Activated naive CD4-positive, alpha-beta T cell (primary cell): ENCODE data around the gene MACROD1.

Source experiments
- DNase-seq, 4 experiments: peaks; one replicate each; lab custom pipeline; 2025; lab: John Stamatoyannopoulos, UW

The MACROD1 gene

GRCh38 chr11:64036087-64037026 is 129.6 kb downstream of the MACROD1 start:
- no peak for DNase-seq

GRCh38 chr11:64035576-64035975 is 130.3 kb downstream of the MACROD1 start, which contains the start of gene FLRT1:
TSS of gene FLRT1 (plus strand) at chr11:64035931. CDS start at chr11:64116268, 80,337 bp downstream.
- no peak for DNase-seq

- no peak for DNase-seq
These were observed 130.8 kb downstream of the MACROD1 start for GRCh38 chr11:64035081-64035524.

- no peak for DNase-seq
These were observed 131.5 kb downstream of the MACROD1 start for GRCh38 chr11:64034411-64034811.

GRCh38 chr11:64032050-64032449 is 133.9 kb downstream of the MACROD1 start:
- DNase-seq = no peak

GRCh38 chr11:64031001-64031400 is 134.9 kb downstream of the MACROD1 start:
- DNase-seq = no peak

GRCh38 chr11:64029773-64030172 is 136.1 kb downstream of the MACROD1 start:
- DNase-seq = no peak

- DNase-seq = no peak
These were observed 137.4 kb downstream of the MACROD1 start for GRCh38 chr11:64028398-64029115.

GRCh38 chr11:64027651-64028397 is 138.1 kb downstream of the MACROD1 start:
- no peak for DNase-seq

- no peak for DNase-seq
These were observed 139.2 kb downstream of the MACROD1 start for GRCh38 chr11:64026575-64027205.

- DNase-seq = no peak
These were observed 140.7 kb downstream of the MACROD1 start for GRCh38 chr11:64025205-64025604.

GRCh38 chr11:64023712-64024710 is 141.9 kb downstream of the MACROD1 start:
- no peak for DNase-seq

GRCh38 chr11:64022125-64022784 is 143.7 kb downstream of the MACROD1 start:
- DNase-seq = no peak

GRCh38 chr11:64021757-64022093 is 144.2 kb downstream of the MACROD1 start:
- no peak for DNase-seq

GRCh38 chr11:64020976-64021756 is 144.7 kb downstream of the MACROD1 start:
- no peak for DNase-seq

GRCh38 chr11:64019106-64020037 is 146.5 kb downstream of the MACROD1 start:
- DNase-seq = no peak

GRCh38 chr11:64018310-64018709 is 147.6 kb downstream of the MACROD1 start:
- no peak for DNase-seq

- no peak for DNase-seq
These were observed 148.0 kb downstream of the MACROD1 start for GRCh38 chr11:64017945-64018224.
